ENCODE results near the gene KIF6.

The KIF6 gene

GRCh38 chr6:39281312-39281980 lies 443.8 kb downstream of the KIF6 start:
- no peak for DNase-seq (ENCODE audit: low spot score)

GRCh38 chr6:39280247-39280731 lies 444.9 kb downstream of the KIF6 start:
- DNase-seq (ENCODE audit: low spot score), result no peak

Measured in putamen (tissue), 1 donor.